ENCODE measurements around the gene PDE7B.

PDE7B gene

GRCh38 chr6:135992739-135993138, 141.2 kb downstream of the PDE7B start:
- DNase-seq: no peak

GRCh38 chr6:135993361-135993760, 141.9 kb downstream of the PDE7B start:
- no peak for DNase-seq

- DNase-seq: no peak
These were observed 143.5 kb downstream of the PDE7B start for GRCh38 chr6:135994857-135995544.

GRCh38 chr6:135995545-135995898, 144.0 kb downstream of the PDE7B start:
- DNase-seq: no peak

- no peak for DNase-seq
These were observed 145.2 kb downstream of the PDE7B start for GRCh38 chr6:135996668-135997067.

- no peak for DNase-seq
These were observed 147.9 kb downstream of the PDE7B start for GRCh38 chr6:135999393-135999792.

- peak; percentile 6 for DNase-seq
These were observed 155.8 kb downstream of the PDE7B start for GRCh38 chr6:136007345-136007744.

- DNase-seq: no peak
These were observed 160.0 kb downstream of the PDE7B start for GRCh38 chr6:136011475-136011874.

GRCh38 chr6:136012198-136012887, 160.8 kb downstream of the PDE7B start:
- DNase-seq: no peak

- no peak for DNase-seq
These were observed 161.4 kb downstream of the PDE7B start for GRCh38 chr6:136012943-136013342.

GRCh38 chr6:136014454-136015437, 163.2 kb downstream of the PDE7B start:
- no peak for DNase-seq

- DNase-seq: no peak
These were observed 164.0 kb downstream of the PDE7B start for GRCh38 chr6:136015531-136015930.

- no peak for DNase-seq
These were observed 165.0 kb downstream of the PDE7B start for GRCh38 chr6:136016228-136017225.

GRCh38 chr6:136020691-136021090, 169.2 kb downstream of the PDE7B start:
- no peak for DNase-seq

- no peak for DNase-seq
These were observed 170.8 kb downstream of the PDE7B start for GRCh38 chr6:136022224-136022874.

GRCh38 chr6:136024711-136025110, 173.2 kb downstream of the PDE7B start:
- no peak for DNase-seq

GRCh38 chr6:136025736-136026135, 174.2 kb downstream of the PDE7B start:
- DNase-seq: no peak

GRCh38 chr6:136030131-136030530, 178.6 kb downstream of the PDE7B start:
- no peak for DNase-seq

- no peak for DNase-seq
These were observed 180.5 kb downstream of the PDE7B start for GRCh38 chr6:136031982-136032381.

- no peak for DNase-seq
These were observed 181.9 kb downstream of the PDE7B start for GRCh38 chr6:136033416-136033815.

GRCh38 chr6:136034422-136034821, 182.9 kb downstream of the PDE7B start:
- no peak for DNase-seq

Measured in SIG-M5 (cell line).